ENCODE measurements around the gene MCRIP2.
A peak's percentile ranks its signal among the peaks of the same experiment; 100 is the strongest.

MCRIP2 gene

GRCh38 chr16:608019-608418 is 33.6 kb upstream of the MCRIP2 start:
- TF ChIP-seq ZFX (IDR thresholded peaks at IDR 0.05) (no peak), CTCF (conservative IDR thresholded peaks at IDR 0.05) (no peak)
- H3K27ac ChIP-seq, result no peak overlapping the region

- no peak overlapping the region for H3K27ac ChIP-seq
Measured at GRCh38 chr16:609316-609715, 32.3 kb upstream of the MCRIP2 start.

DNA sequence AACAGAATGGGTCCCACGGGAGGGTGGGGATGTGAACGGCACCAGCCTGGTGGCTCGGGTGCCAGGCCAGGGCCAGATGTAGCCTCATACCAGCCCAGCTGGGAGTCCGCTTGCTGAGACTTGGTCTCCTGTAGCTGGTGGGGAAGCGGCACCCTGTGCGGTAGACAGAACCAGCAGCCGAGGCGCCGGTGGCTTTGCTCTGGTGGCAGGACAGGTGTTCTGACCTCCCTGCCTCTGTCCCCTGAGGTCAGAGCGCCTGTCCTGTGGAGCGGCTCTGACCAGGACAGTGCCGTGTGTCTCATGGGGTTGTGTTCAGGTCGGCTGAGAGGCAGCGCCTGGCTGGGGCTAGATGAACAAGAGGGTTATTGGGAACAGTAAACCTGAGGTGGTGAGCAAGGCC is 31.6 kb upstream of the MCRIP2 start:
- no peak overlapping the region for H3K27ac ChIP-seq
- no peak for TF ChIP-seq ZFX (IDR thresholded peaks at IDR 0.05)
- no peak for TF ChIP-seq CTCF (conservative IDR thresholded peaks at IDR 0.05)

More at GRCh38 chr16:609316-609715, 32.3 kb upstream of the MCRIP2 start:
- no peak for TF ChIP-seq CTCF (conservative IDR thresholded peaks at IDR 0.05)
- TF ChIP-seq ZFX (IDR thresholded peaks at IDR 0.05), result no peak

DNA sequence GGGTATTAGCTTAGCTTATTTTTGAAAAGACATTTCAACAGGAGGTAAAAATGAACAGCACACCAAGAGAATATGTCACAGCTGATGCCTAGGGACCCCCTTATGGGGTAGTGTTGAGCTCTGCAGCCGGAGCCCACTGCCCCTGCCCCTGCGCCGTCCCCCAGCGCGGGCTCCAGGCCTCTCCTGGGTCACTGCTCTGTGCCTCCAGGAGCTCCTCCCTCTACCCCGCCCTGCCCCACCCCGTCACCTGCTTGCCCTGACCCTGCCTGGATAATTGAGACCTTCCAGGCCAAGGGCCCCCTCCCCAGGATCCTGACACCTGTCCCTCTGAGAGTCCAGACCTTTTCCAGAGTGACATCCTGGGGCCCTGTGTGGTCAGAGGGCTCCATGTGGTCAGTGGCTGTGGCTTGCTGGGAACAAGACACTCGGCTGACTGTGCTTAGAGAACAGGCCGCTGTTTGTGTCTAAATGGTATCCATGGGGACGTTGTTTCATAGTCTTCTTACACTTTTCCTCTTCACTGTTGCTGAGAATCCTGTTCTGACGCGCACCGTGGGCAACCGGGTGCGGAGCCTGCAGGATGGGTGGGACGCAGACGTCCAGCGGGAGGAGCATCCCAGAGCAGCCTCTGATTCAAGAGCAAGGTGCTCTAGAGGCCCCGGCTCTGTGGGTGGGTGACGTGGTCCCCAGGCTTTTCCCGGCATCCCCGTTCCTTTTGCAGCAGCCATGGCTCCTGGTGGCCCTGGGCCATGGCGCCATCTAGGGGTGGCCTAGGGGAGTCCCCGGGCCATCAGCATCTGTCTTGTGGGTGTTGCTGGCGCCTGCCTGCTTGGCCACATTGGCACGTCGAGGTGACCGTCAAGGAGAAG is 30.9 kb upstream of the MCRIP2 start:
- H3K27ac ChIP-seq, result no peak overlapping the region
- TF ChIP-seq ZFX (IDR thresholded peaks at IDR 0.05), result no peak
- TF ChIP-seq CTCF (conservative IDR thresholded peaks at IDR 0.05), result no peak; the same call in 1 of the 2 replicates

- H3K27ac ChIP-seq, result no peak overlapping the region
- TF ChIP-seq CTCF (conservative IDR thresholded peaks at IDR 0.05) (no peak), ZFX (IDR thresholded peaks at IDR 0.05) (no peak)
Measured at GRCh38 chr16:615122-615521, 26.5 kb upstream of the MCRIP2 start.

- TF ChIP-seq CTCF (conservative IDR thresholded peaks at IDR 0.05) (no peak), ZFX (IDR thresholded peaks at IDR 0.05) (no peak)
- peak overlapping the region; percentile 60 for H3K27ac ChIP-seq
Measured at GRCh38 chr16:616733-617586, 24.7 kb upstream of the MCRIP2 start.

DNA sequence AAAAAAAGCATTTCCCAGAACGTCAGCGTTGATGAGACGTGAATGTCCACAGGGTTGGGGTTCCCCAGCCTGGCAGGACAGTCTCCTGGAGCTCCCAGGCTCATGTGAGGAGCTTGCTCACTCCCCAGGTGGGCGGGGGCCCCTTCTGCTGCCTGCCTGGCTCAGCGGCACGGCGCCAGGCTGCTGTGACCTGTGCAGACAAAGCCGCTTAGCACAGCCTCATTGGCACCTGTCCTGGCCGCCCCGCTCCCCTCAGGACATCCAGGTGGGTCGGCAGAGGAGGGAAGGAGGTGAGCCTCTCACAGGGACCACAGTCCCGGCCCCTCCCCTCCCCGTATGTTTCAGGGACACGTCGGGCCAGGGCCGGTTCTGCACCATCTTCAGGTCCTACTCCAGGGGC is 23.8 kb upstream of the MCRIP2 start:
- peak overlapping the region; percentile 60 for H3K27ac ChIP-seq
- TF ChIP-seq CTCF (conservative IDR thresholded peaks at IDR 0.05) (no peak), ZFX (IDR thresholded peaks at IDR 0.05) (no peak)

Measured in C4-2B (cell line).